ENCODE data around the gene COL5A2.

DNA sequence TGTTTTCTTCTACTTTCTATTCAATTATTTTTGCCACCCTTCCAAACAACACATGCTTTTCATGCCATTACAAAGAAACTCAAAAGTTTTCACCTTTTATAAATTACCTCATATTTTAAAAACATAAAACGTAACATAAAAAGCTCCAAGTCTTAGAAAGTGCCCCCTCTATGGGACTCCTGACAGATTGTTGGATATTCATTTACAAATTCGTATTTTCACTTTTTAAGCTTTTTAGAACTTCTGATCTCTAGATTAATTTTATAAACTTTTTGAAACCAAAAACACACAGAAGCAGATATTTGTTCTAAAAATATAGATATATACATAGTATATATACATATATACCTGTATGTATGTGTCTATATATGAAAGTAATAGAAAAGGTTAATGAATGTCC, 1.5 kb downstream of the COL5A2 start:
- TF ChIP-seq, protein P1, sequence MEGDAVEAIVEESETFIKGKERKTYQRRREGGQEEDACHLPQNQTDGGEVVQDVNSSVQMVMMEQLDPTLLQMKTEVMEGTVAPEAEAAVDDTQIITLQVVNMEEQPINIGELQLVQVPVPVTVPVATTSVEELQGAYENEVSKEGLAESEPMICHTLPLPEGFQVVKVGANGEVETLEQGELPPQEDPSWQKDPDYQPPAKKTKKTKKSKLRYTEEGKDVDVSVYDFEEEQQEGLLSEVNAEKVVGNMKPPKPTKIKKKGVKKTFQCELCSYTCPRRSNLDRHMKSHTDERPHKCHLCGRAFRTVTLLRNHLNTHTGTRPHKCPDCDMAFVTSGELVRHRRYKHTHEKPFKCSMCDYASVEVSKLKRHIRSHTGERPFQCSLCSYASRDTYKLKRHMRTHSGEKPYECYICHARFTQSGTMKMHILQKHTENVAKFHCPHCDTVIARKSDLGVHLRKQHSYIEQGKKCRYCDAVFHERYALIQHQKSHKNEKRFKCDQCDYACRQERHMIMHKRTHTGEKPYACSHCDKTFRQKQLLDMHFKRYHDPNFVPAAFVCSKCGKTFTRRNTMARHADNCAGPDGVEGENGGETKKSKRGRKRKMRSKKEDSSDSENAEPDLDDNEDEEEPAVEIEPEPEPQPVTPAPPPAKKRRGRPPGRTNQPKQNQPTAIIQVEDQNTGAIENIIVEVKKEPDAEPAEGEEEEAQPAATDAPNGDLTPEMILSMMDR (conservative IDR thresholded peaks at IDR 0.05), result peak; percentile 10
- no peak for TF ChIP-seq ZFX (IDR thresholded peaks at IDR 0.05)
